IgD-negative memory B cell (primary cell): Measurements from ENCODE around the gene IGSF21. TPM values are rescaled to one million over a fixed set of nuclear protein-coding genes. Genes with fewer than 3 reads are reported as not detected.

Source experiments
- H3K27ac Mint-ChIP-seq, 3 donors: one replicate each; pipeline ENCODE4 v1.8.0; 2020 to 2022; ENCODE audit warnings: mild to moderate bottlenecking in 3 of 3, mixed read lengths in 3 of 3, moderate library complexity in 1 of 3
- H3K27me3 Mint-ChIP-seq: one replicate; pipeline ENCODE4 v1.8.0; 2021; ENCODE audit warnings: mixed read lengths
- H3K36me3 Mint-ChIP-seq: one replicate; pipeline ENCODE4 v1.8.0; 2020; ENCODE audit warnings: mild to moderate bottlenecking, mixed read lengths
- H3K4me1 Mint-ChIP-seq, 3 donors: one replicate each; pipeline ENCODE4 v1.8.0; 2020 to 2022; ENCODE audit warnings: mixed read lengths in 3 of 3, mild to moderate bottlenecking in 1 of 3
- H3K4me3 Mint-ChIP-seq, 4 donors: one replicate each; pipeline ENCODE4 v1.8.0; 2020 to 2022; ENCODE audit warnings: mild to moderate bottlenecking in 4 of 4, mixed read lengths in 4 of 4, moderate library complexity in 3 of 4
- H3K9me3 Mint-ChIP-seq, 3 donors: one replicate each; pipeline ENCODE4 v1.8.0; 2020 to 2021; ENCODE audit warnings: mixed read lengths in 3 of 3, mild to moderate bottlenecking in 1 of 3
- polyA plus RNA-seq: library from polyadenylated mRNA; unstranded; fragments of 300-500 nt; fragmentation: Illumina TruSeq; gene quantifications from one replicate; pipeline ENCODE4 v1.2.3, GENCODE V29; 2021

IGSF21 gene
- polyA plus RNA-seq, 1 donor from 2014 or later, result not detected

GRCh38 chr1:18120638-18121037, 13.0 kb downstream of the IGSF21 start:
- Mint-ChIP-seq H3K4me3 (no peak overlapping the region), H3K27me3 (peaks cover 15% of the 10 kb centered on the region), H3K9me3 (peaks cover 0 to 2% (median 0%) of the 10 kb centered on the region in 3 donors), H3K36me3 (no peaks in the 10 kb centered on the region), H3K4me1 (no peaks in the 10 kb centered on the region), H3K27ac (no peak overlapping the region)

- no peaks in the 10 kb centered on the region for H3K4me1 Mint-ChIP-seq
- peaks cover 0 to 2% (median 0%) of the 10 kb centered on the region in 3 donors for H3K9me3 Mint-ChIP-seq
- no peak overlapping the region for H3K27ac Mint-ChIP-seq
- peaks cover 15% of the 10 kb centered on the region for H3K27me3 Mint-ChIP-seq
- H3K36me3 Mint-ChIP-seq, result no peaks in the 10 kb centered on the region
- H3K4me3 Mint-ChIP-seq, result no peak overlapping the region
Measured at GRCh38 chr1:18121072-18121820, 13.6 kb downstream of the IGSF21 start.

GRCh38 chr1:18123467-18123992, 15.9 kb downstream of the IGSF21 start:
- H3K4me3 Mint-ChIP-seq, result no peak overlapping the region

DNA sequence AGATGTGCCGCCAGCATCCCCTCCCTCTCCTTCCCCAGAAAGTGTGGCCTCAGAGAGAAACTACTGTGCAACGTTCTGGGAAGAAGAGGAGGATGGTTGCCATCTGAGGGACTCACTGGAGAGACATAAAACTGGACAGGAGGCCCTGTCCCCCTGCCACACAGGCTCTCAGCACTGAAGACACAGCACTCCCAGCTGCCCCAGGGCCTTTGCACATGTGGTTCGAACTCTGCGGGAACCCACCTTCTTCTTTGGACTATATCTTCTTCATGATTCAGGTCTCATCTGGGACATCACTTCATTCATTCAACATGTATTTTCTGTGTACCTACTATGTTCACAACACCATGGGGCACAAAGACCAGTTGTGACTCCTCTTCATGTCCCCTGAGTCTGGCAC, 17.4 kb downstream of the IGSF21 start:
- no peaks in the 10 kb centered on the region for H3K9me3 Mint-ChIP-seq
- no peak overlapping the region for H3K27ac Mint-ChIP-seq
- peaks cover 0 to 2% (median 0%) of the 10 kb centered on the region in 3 donors for H3K4me1 Mint-ChIP-seq
- H3K4me3 Mint-ChIP-seq, result no peak overlapping the region
- H3K36me3 Mint-ChIP-seq, result no peaks in the 10 kb centered on the region
- peaks cover 9% of the 10 kb centered on the region for H3K27me3 Mint-ChIP-seq

More at GRCh38 chr1:18123467-18123992, 15.9 kb downstream of the IGSF21 start:
- Mint-ChIP-seq H3K36me3 (no peaks in the 10 kb centered on the region), H3K27ac (no peak overlapping the region), H3K27me3 (peaks cover 5% of the 10 kb centered on the region), H3K9me3 (peaks cover 0 to 2% (median 0%) of the 10 kb centered on the region in 3 donors), H3K4me1 (peaks cover 0 to 2% (median 0%) of the 10 kb centered on the region in 3 donors)

- H3K4me1 Mint-ChIP-seq, result peaks cover 0 to 2% (median 0%) of the 10 kb centered on the region in 3 donors
- peaks cover 9% of the 10 kb centered on the region for H3K27me3 Mint-ChIP-seq
- H3K27ac Mint-ChIP-seq, result no peak overlapping the region
- H3K36me3 Mint-ChIP-seq, result no peaks in the 10 kb centered on the region
- H3K9me3 Mint-ChIP-seq, result no peaks in the 10 kb centered on the region
- no peak overlapping the region for H3K4me3 Mint-ChIP-seq
Measured at GRCh38 chr1:18126616-18127015, 19.0 kb downstream of the IGSF21 start.

DNA sequence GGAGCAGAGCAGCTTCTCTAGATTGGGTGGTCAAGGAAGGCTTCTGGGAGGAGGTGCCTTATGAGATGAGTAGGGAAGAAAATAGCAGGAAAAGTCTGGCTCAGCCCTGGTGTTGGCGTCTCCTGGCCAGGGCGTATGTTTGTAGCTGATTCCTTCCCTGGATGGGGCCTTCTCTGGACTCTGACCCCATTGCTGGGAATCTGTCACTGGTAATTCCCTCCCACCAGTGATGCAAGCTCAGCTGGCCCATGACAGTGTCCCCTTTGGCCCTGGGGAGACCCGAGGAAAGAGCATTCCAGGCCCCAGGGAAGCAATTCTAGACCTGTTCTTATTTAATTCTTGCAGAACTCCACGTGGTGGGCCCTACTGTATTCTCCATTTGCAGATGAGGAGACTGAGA, 20.7 kb downstream of the IGSF21 start:
- Mint-ChIP-seq H3K4me1 (peaks cover 0 to 2% (median 0%) of the 10 kb centered on the region in 3 donors), H3K36me3 (no peaks in the 10 kb centered on the region), H3K9me3 (no peaks in the 10 kb centered on the region), H3K27me3 (peaks cover 9% of the 10 kb centered on the region), H3K4me3 (no peak overlapping the region), H3K27ac (no peak overlapping the region)

DNA sequence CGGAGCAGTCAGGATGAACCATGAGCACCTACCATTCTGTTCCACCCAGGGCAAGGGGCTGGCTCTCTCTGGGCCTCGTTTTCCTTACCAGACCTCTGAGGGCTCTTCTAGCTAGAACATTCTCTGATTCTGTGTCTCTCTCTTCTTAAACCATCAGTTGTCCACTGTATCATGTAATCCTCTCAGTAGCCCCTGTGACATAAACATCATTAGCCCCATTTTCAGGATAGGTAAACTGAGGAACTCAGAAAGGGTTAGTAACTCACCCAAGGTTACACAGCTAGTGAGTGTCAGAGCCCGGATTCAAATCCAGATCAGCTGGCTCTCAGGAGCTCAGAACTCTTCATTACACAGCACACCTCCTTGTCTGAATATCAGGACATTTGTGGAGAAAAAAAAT, 22.8 kb downstream of the IGSF21 start:
- peaks cover 13% of the 10 kb centered on the region for H3K27me3 Mint-ChIP-seq
- H3K27ac Mint-ChIP-seq, result no peak overlapping the region
- H3K4me1 Mint-ChIP-seq, result peaks cover 0 to 2% (median 0%) of the 10 kb centered on the region in 3 donors
- no peaks in the 10 kb centered on the region for H3K9me3 Mint-ChIP-seq
- no peak overlapping the region for H3K4me3 Mint-ChIP-seq
- no peaks in the 10 kb centered on the region for H3K36me3 Mint-ChIP-seq

- Mint-ChIP-seq H3K4me3 (no peak overlapping the region), H3K9me3 (no peaks in the 10 kb centered on the region), H3K27me3 (peaks cover 10% of the 10 kb centered on the region), H3K4me1 (no peaks in the 10 kb centered on the region), H3K27ac (peak overlapping the region in 2 of 3 donors; percentile 28 to 67), H3K36me3 (no peaks in the 10 kb centered on the region)
Measured at GRCh38 chr1:18132022-18132710, 24.6 kb downstream of the IGSF21 start.

DNA sequence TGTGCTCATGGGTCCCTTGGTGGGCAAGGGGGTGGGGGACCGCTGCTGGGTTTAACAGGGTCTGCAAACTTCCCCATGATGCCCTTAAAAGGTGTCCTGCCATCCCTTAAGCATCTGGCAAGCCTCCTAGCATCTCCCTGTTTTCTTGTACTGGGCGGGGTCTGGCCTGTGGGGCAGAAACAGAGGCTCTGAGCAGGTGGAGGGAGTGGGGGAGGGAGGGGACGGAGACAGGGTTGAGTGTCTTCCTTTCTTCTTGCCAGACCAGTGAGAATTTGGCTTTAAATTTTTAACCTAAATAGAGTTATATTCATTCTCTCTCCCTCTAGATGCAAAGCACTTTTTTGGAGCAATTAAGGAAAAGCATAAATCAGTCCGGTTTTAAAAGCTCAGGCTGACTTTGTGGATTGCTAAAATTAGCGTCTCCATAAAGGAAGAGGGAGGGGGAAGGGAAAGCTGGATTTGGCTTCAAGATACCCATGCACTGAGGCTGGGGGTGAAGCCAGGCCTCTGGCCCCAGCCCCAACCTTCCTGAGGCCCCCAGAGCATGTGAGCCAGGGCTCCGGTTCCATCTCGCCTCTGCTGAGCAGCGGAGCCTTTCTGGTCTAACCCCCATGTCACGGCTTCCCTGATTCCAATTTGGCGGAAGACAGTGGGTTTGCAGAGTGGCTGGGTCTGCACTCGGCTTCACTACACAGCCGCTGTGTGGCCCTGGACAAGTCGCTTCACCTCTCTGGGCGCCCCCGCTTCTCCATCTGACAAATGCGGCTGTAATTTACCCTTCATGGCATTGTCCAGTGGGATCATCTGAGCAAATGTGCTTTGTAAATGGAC, 25.3 kb downstream of the IGSF21 start:
- H3K36me3 Mint-ChIP-seq, result no peaks in the 10 kb centered on the region
- no peak overlapping the region for H3K27ac Mint-ChIP-seq
- H3K4me1 Mint-ChIP-seq, result no peaks in the 10 kb centered on the region
- H3K4me3 Mint-ChIP-seq, result no peak overlapping the region
- H3K9me3 Mint-ChIP-seq, result no peaks in the 10 kb centered on the region
- peaks cover 11% of the 10 kb centered on the region for H3K27me3 Mint-ChIP-seq

DNA sequence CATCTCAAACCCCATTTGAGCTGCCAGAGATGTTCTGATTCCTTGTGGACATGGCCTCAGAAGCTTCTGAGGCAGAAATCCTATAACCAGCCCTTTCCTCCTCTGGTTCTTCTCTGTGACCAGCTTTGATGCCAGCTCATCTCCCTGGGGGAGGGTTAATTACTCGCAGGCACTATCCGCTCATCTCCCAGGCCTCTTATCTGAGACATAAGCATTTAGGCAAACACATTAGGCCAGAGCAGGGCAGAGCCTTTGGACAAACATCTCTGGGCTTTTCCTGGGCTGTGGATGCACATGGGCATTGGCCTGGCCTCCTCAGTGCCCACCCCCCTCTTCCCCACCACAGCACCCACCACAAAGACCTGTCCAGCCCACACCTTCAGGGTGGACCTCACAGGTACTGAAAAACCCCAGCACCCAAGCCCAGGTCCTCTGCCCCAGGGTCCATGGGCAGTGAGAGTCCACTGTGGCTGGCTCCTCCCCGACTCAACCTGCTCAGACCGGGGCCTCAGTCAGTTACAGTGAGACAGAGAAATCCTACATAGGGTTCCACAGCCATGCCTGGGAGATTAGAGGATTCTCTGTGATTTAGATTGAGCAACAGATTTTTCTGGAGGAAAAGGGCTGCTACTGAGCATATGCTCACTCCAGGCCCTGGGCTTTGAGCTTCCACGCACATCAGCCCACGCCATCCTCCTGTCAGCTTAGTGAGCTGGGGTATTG, 26.9 kb downstream of the IGSF21 start:
- Mint-ChIP-seq H3K36me3 (no peaks in the 10 kb centered on the region), H3K4me3 (no peak overlapping the region), H3K27ac (no peak overlapping the region), H3K9me3 (peaks cover 0 to 2% (median 0%) of the 10 kb centered on the region in 3 donors), H3K27me3 (peaks cover 7% of the 10 kb centered on the region), H3K4me1 (no peaks in the 10 kb centered on the region)

DNA sequence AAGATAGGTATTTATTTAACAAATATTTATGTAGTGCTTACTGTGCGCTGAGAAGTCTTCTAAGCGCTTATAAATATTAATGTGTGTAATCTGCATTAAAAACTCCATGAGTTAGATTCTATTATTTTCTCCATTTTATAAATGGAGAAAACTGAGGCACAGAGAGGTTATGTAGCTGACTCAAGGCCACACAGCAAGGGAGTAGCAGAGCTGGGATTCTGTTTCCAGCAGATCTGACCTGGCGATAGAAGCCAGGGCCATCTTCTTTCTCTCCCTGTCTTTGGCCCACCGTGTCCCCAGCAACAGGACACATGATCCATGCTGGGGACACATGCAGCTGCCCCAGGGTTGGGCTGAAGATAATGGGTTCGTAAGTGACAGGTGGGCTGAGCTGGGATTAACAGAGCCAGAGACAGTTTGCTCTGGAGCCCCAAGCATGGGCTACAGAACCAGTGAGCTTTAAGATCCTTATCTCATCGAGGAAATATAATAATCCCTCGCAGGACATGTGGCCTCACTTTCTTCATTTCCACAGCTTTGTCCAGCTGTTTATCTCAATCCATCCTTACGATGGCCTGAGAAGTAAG, 30.3 kb downstream of the IGSF21 start:
- Mint-ChIP-seq H3K36me3 (no peaks in the 10 kb centered on the region), H3K27me3 (peaks cover 17% of the 10 kb centered on the region), H3K27ac (no peak overlapping the region), H3K9me3 (peaks cover 0 to 2% (median 0%) of the 10 kb centered on the region in 3 donors), H3K4me3 (no peak overlapping the region), H3K4me1 (no peaks in the 10 kb centered on the region)

DNA sequence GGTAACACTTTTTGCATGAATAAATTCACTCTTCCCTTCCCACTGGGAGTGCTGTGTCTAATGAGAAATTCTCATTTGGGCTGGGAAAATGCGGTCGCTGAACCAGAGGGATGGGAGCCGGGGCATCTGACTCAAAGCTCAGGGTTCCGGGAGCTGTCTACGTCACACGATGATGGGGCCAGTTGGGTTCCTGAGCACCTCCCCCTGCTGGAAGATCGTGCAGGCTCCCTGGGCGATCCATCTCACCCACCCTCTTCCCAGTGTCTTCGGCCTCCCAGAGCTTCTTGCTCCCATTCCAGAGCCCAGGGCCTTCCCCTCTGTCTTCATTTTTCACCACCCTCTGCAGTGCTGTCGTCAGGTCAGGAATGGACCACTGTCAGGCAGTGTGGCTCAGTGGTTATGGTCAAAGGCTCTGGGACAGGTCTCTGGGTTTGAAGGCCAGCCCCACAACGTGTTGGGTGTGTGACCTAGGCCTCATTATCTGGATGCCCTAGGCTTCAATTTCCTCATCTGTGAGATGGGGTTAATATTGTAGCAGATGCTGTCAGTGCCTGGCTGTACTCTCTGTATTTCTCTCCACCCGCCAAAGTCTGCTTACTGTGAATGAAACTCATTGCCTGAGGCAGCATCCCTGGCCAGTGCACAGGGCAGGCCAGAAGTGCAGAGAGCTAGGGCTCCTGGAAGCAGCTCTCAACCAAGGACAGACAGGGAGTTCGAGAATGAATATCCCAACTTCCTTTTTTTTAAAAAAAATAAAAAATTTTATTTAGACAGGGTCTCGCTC, 31.8 kb downstream of the IGSF21 start:
- no peaks in the 10 kb centered on the region for H3K4me1 Mint-ChIP-seq
- H3K36me3 Mint-ChIP-seq, result no peaks in the 10 kb centered on the region
- H3K27me3 Mint-ChIP-seq, result peaks cover 13% of the 10 kb centered on the region
- H3K27ac Mint-ChIP-seq, result no peak overlapping the region
- no peak overlapping the region for H3K4me3 Mint-ChIP-seq
- H3K9me3 Mint-ChIP-seq, result peaks cover 0 to 2% (median 0%) of the 10 kb centered on the region in 3 donors

GRCh38 chr1:18140411-18140810, 32.8 kb downstream of the IGSF21 start:
- no peak overlapping the region for H3K4me3 Mint-ChIP-seq
- H3K4me1 Mint-ChIP-seq, result no peaks in the 10 kb centered on the region
- H3K27me3 Mint-ChIP-seq, result peaks cover 14% of the 10 kb centered on the region
- H3K9me3 Mint-ChIP-seq, result peaks cover 0 to 2% (median 0%) of the 10 kb centered on the region in 3 donors
- no peak overlapping the region for H3K27ac Mint-ChIP-seq
- H3K36me3 Mint-ChIP-seq, result no peaks in the 10 kb centered on the region
